Measurements from ENCODE around the gene CTXND1.

GRCh38 chr15:80259942-80260510, 8.0 kb upstream of the CTXND1 start:
- TF ChIP-seq EZH2phosphoT487 (IDR thresholded peaks at IDR 0.05; ENCODE audit: insufficient read depth, low read depth) (no peak), EZH2 (IDR thresholded peaks at IDR 0.05; ENCODE audit: insufficient read depth, poor library complexity, severe bottlenecking) (no peak)

Measured in GM23248 (cell line).